ENCODE data around the gene IGSF10.

IGSF10 gene

GRCh38 chr3:151477591-151478334 is 16.9 kb upstream of the IGSF10 start:
- no peak for TF ChIP-seq TARDBP (IDR thresholded peaks at IDR 0.05)
- TF ChIP-seq PKNOX1 (IDR thresholded peaks at IDR 0.05), result peak; percentile 62
- POLR2A ChIA-PET, result no interaction called here
- CTCF ChIA-PET, result interaction anchor here (0.6 to 0.7 kb wide), 2 partner anchors 9 to 116 kb away, joined by 3 to 4 read pairs; no protein-coding TSS in a partner anchor
- peak; percentile 14 for DNase-seq (ENCODE audit: extremely low spot score)

- TF ChIP-seq TARDBP (IDR thresholded peaks at IDR 0.05) (no peak), CTBP1 (IDR thresholded peaks at IDR 0.05; ENCODE audit: borderline replicate concordance) (no peak), SUZ12 (IDR thresholded peaks at IDR 0.05) (no peak), LEF1 (IDR thresholded peaks at IDR 0.05; ENCODE audit: borderline replicate concordance) (no peak), ZNF384 (IDR thresholded peaks at IDR 0.05) (no peak), ELF4 (IDR thresholded peaks at IDR 0.05) (no peak), BHLHE40 (IDR thresholded peaks at IDR 0.05; ENCODE audit: borderline replicate concordance) (no peak), PKNOX1 (IDR thresholded peaks at IDR 0.05) (no peak), FOXK2 (IDR thresholded peaks at IDR 0.05) (no peak), FOXM1 (IDR thresholded peaks at IDR 0.05; ENCODE audit: borderline replicate concordance) (no peak), L3MBTL2 (conservative IDR thresholded peaks at IDR 0.05) (no peak), ARNT (IDR thresholded peaks at IDR 0.05) (no peak), SP1 (IDR thresholded peaks at IDR 0.05) (no peak), HDGF (IDR thresholded peaks at IDR 0.05; ENCODE audit: borderline replicate concordance) (no peak), NFRKB (IDR thresholded peaks at IDR 0.05) (no peak), FOXA1 (IDR thresholded peaks at IDR 0.05) (no peak)
- no peak for DNase-seq (ENCODE audit: extremely low spot score)
- ChIA-PET CTCF (no interaction called here), POLR2A (no interaction called here)
These were observed 15.6 kb upstream of the IGSF10 start for GRCh38 chr3:151476344-151477018.

- CTCF ChIA-PET, result interaction anchor here (0.9 to 1.9 kb wide), 7 partner anchors 9 to 1159 kb away, joined by 3 to 5 read pairs (median 4); no protein-coding TSS in a partner anchor
- TF ChIP-seq BHLHE40 (IDR thresholded peaks at IDR 0.05; ENCODE audit: borderline replicate concordance) (no peak), NFRKB (IDR thresholded peaks at IDR 0.05) (no peak), TARDBP (IDR thresholded peaks at IDR 0.05) (no peak)
- POLR2A ChIA-PET, result no interaction called here
- peak; percentile 63 for DNase-seq (ENCODE audit: extremely low spot score)
These were observed 7.5 kb upstream of the IGSF10 start for GRCh38 chr3:151468284-151468917.

- TF ChIP-seq CTBP1 (IDR thresholded peaks at IDR 0.05; ENCODE audit: borderline replicate concordance) (no peak), PKNOX1 (IDR thresholded peaks at IDR 0.05) (no peak), SP1 (IDR thresholded peaks at IDR 0.05) (no peak), FOXA1 (IDR thresholded peaks at IDR 0.05) (no peak), ZNF384 (IDR thresholded peaks at IDR 0.05) (no peak), BHLHE40 (IDR thresholded peaks at IDR 0.05; ENCODE audit: borderline replicate concordance) (no peak), ELF4 (IDR thresholded peaks at IDR 0.05) (no peak), LEF1 (IDR thresholded peaks at IDR 0.05; ENCODE audit: borderline replicate concordance) (no peak), TARDBP (IDR thresholded peaks at IDR 0.05) (no peak), SUZ12 (IDR thresholded peaks at IDR 0.05) (no peak), ARNT (IDR thresholded peaks at IDR 0.05) (no peak)
- DNase-seq (ENCODE audit: extremely low spot score), result no peak
- POLR2A ChIA-PET, result no interaction called here
- CTCF ChIA-PET, result interaction anchor here (1.9 kb wide), 1 partner anchor 11 kb away, joined by 5 read pairs; no protein-coding TSS in a partner anchor
These were observed 6.2 kb upstream of the IGSF10 start for GRCh38 chr3:151467069-151467468.

GRCh38 chr3:151462991-151463390 is 2.1 kb upstream of the IGSF10 start:
- CTCF ChIA-PET, result no interaction called here
- DNase-seq (ENCODE audit: extremely low spot score), result no peak
- POLR2A ChIA-PET, result no interaction called here
- no peak for TF ChIP-seq ELF4 (IDR thresholded peaks at IDR 0.05)
- no peak for TF ChIP-seq ARNT (IDR thresholded peaks at IDR 0.05)
- TF ChIP-seq NFRKB (IDR thresholded peaks at IDR 0.05), result no peak
- TF ChIP-seq PKNOX1 (IDR thresholded peaks at IDR 0.05), result no peak
- no peak for TF ChIP-seq LEF1 (IDR thresholded peaks at IDR 0.05; ENCODE audit: borderline replicate concordance)
- no peak for TF ChIP-seq BHLHE40 (IDR thresholded peaks at IDR 0.05; ENCODE audit: borderline replicate concordance)
- no peak for TF ChIP-seq FOXK2 (IDR thresholded peaks at IDR 0.05)
- no peak for TF ChIP-seq FOXM1 (IDR thresholded peaks at IDR 0.05; ENCODE audit: borderline replicate concordance)
- no peak for TF ChIP-seq CTBP1 (IDR thresholded peaks at IDR 0.05; ENCODE audit: borderline replicate concordance)
- TF ChIP-seq ZNF384 (IDR thresholded peaks at IDR 0.05), result no peak
- no peak for TF ChIP-seq FOXA1 (IDR thresholded peaks at IDR 0.05)
- TF ChIP-seq SP1 (IDR thresholded peaks at IDR 0.05), result no peak
- no peak for TF ChIP-seq L3MBTL2 (conservative IDR thresholded peaks at IDR 0.05)

Measured in HEK293T (cell line).